Hematopoietic multipotent progenitor cell treated with erythropoietin and hydrocortisone succinate and interleukin-3 and kit ligand, for 17 days (in vitro differentiated cells): Measurements from ENCODE around the gene CIB4.

Source experiments
- DNase-seq: peaks from one replicate; pipeline ENCODE4 v3.0.0-alpha.2; 2015; ENCODE audit warnings: low spot score

CIB4 gene

DNA sequence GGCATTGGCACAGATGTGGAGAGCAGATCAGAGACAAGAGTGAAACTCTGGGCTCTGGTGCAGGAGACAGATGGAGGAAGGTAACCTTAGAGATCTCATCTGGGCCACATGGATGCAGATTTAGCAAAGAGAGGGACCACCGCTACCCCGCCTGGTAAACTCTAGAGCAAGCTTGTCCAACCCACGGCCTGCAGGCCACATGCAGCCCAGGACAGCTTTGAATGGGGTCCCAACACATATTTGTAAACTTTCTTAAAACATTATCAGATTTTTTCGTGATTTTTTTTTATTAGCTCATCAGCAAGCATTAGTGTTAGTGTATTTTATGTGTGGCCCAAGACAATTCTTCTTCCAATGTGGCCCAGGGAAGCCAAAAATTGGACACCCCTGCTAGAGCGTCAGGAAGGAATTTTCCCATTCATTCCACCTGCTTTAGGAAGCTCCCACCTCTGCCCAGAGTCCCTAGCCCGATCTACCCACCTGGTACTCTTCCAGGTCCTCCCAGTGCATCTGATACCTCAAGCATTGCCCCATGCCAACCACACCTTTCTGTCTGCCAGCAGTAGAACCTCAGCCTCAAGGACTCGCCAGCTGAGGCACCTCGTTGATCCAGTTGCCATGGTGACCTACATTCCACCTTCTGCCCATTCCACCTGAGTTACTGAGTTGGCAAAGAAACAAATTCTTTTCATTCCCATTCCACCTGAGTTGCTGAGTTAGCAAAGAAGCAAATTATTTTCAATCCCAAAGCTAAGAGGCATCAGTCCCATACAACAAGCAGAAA is at the start of gene CIB4:
CIB4 (minus strand) TSS at position 586 of the 784 bp plus-strand sequence; CDS start at position 534, 52 bp downstream.
- no peak for DNase-seq

DNA sequence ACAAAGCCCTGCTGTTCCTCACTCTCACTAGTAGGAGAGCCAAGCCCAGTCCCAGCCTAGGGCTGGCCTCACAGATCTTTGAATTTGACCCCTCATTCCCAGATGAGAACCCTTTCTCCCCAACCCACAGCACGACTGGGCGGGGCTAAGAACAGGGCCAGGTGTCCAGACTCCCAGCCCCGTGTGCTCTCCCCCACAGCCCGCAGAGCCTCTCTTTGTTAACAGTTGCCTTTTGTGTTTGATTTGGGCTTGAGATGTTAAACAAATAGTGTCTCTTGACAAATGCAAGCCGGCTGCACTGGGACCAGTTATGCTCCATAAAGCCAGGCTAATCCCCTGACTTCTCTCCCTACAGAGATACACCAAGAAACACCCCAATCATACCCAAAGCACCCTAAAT is 46.6 kb upstream of the CIB4 start:
- DNase-seq: no peak

- no peak for DNase-seq
Measured at GRCh38 chr2:26687328-26687727, 46.2 kb upstream of the CIB4 start.

- no peak for DNase-seq
Measured at GRCh38 chr2:26685989-26686839, 45.0 kb upstream of the CIB4 start.

DNA sequence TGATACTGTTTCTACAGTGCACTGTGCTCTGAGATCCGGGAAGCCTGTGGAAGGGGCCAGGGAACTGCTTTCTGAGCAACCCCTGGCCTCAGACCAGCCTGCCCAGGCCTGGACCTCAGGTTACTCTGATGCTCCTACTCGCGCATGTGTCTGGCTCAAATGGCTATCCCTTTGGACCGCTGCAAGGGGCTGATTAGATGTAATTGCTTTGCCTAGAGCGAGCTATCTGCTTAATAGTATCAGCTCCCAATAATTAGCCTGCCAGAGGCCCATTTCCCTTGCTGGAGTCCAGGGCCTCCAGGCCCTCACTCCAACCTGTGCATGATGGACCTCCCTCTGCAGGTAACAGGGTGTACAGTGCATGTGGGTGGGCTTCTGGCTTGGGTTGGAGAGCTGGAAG is 44.2 kb upstream of the CIB4 start:
- no peak for DNase-seq

DNA sequence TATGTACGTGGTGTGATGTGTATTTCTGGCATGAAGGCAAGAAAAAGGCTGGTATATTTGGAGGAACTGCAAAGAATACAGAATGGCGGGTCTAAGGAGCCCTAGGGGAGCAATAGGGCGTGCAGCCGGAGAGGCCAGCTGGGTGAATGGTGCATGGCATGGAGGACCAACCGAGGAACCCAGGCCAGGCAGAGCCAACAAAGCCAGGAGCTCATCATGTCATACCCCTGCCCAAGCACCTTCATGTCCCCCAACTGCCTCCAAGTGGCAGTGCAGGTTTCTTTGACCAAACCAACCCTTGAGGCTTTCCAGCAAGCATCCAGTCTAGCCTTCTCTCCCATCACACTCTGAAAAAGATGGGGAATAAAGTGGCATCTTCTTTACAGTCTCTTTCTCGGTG is 42.4 kb upstream of the CIB4 start:
- DNase-seq: no peak

DNA sequence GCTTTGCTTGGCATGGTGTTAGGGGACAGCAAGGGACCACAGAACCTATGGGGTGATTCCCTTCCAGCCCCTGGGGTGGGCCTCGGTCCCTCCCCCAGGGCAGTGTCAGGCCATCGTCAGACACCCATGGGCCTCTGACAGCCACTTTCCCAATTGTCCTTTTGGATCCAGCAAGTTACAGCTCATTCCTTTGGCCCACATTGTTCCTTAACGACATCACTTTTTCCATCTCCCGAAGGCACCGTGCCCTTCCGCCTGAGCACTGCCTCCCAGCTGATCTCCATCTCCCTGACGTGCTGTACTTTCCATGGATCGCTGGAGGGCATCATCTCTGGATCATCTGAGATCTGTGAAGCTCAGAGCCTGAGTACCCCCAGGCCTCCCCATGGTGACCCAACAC is 41.0 kb upstream of the CIB4 start:
- DNase-seq: no peak

DNA sequence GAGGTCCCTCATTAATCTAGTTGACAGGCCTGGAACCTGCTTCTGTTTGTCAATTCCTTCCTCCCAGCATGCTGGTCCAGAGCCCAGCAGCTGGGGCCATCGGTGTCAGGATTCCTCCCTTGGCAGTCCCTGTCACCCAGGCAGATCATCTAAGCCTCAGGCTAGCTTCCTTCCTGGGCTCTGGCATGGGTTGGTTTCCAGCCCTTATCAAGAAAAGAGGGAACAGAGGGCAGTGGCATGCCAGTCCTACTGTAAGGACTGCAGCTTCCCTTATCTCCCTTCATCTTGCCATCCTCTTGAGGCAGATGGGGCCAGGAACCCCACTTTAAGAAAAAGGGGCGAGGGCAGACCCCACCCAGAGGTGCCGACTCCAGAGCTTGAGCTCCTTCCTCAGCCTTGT is 40.5 kb upstream of the CIB4 start:
- no peak for DNase-seq

GRCh38 chr2:26679867-26680266 is 38.7 kb upstream of the CIB4 start:
- DNase-seq: no peak

DNA sequence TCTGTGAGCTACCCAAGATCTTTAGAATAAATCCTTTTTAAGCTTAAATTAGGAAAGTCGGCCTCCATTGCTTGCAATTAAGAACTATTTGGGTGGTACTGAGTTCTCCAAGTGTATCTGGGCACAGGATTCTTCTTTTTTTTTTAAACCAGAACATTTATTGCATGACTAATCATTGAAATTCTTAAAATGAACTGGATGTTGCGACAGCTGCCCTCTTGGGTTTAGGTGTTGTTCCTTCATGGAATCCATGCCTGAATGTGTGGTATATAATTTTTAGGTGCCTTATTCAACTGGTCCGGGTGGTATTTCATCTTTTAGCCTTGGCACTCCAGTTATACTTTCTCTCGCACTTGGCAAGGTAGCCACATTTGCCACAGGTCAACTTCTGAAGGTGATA is 36.9 kb upstream of the CIB4 start:
- DNase-seq: no peak

DNA sequence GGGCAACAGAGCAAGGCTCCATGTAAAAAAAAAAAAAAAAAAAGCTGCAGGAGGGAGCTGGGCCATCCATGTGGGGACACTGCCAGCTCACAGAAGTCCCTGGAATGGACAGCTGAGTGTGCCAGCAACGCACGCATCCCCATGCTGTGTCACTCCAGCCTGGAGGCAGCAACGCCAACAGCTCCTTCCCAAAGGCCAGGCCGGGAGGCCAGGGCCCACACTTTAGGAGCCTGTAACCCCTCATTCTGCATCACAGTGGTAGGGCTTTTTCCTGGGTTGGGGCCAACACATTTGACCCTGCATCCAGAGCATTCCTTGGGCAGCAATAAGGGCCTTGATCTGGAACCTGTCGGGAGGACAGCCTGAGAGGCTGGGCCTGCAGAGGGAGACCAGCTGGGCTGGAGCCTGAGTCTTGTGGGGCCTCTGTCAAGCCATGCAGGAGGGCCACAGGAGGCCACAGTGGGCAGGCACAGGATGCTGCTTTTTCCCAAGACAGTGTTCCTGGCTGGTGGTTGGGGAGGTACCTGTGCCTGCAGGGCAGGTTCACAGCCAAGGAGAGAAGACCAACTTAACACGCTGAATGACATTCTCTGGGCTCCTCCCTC is 34.6 kb upstream of the CIB4 start:
- no peak for DNase-seq

DNA sequence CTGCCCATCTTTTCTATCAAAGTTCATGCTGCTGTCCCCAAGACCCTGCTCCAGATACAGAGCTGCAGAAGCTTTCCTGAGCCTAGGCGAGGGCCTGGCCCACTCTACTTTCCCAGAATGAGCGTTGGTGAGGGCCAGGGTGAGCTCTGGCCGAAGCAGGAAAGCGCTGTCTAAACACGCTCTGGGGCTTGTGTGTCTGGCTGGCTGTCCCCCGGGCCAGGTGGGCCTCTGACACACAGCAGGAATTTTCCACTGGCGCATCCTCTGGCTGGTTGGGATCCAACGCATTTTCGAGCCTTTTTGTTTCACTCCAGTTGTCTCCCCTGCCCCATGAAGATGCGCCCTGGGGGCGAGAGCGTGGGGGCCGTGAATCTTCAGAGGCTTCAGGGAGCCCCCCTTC is 33.6 kb upstream of the CIB4 start:
- DNase-seq: no peak

DNA sequence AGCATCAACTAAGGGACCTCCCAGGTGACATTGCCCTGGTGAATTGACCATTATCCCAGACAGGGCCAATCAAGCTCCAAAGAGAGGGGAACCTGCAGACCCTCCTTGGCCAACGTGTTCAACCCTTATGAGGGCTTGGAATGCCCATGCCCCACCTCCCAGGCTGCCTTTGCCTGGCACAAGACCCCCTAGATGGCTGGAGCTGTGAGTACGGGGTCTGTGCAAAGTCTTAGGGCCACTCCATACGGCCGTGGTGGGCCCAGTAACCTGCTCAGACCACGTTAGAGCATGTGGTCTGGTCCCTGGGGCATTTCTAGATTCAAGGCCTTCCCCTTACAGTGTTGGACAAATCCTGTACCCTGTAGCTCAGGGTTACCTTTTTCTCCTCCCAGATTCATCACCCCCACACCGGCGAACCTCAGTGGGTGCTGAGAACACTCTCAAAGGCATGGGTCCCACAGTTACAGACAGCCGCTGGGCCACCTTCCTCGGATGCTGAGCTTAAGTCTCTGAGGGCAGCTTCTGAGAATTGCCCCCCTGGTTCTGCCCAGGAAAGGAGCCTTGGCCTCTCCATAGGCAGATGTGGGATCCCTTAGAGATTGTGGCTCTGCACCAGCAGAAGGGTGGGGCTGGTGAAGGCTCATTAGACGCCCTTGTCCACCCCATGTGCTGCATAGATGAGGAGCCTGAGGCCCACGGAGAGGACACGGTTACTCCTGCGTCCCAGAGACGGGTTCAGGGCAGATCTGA is 33.0 kb upstream of the CIB4 start:
- no peak for DNase-seq

- no peak for DNase-seq
Measured at GRCh38 chr2:26672818-26673393, 31.7 kb upstream of the CIB4 start.

DNA sequence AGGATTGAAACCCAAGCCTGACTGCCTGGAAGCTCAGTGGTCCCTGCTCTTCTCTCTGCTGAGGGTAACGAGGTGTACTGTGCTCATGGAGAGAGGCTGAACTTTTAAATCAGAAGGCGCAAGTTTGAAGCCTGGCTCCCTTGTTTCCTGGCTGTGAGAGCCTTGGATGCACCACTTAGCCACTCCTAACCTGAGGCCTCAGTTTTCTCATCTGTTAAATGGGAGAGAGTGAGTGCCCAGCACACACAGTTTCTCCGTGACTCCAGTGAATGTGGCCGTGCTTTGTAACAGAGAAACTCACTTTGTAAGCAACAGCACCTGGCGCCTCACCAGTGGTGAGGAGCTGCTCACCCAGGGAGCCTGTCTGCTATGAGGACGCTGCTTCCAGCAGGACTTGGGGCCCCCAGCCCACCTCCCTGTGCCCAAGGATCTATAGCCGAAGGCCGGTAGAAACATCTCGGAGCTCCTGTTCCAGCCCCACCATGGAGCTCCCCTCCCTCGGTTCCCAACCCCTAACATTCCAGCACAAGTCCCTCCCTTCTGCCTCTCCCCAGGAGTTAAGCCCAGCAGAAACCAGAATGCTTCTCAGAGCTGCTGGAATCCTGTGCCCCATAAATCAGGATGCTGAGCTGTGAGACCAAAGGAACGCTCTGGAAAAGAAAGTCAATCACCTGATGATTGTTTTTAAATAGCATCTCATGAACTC is 31.1 kb upstream of the CIB4 start:
- no peak for DNase-seq

DNA sequence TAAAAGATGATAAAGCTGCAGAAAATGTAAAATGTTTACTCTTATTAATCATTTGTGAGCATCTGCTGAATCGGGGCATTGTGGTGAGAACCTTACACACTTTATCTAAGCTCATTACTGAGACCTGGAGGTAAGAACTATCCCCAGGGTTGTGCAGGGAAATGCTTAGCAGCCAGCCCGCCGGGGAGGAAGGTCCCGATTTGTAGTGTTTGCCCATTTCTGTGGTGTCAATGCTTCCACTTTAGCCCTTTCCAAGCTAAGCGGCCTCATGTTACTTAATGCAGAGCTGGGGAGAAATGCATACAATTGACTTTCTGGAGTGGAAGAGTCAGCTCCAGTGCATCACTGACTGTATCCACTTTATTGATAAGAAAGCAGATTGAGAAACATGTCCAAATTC is 30.5 kb upstream of the CIB4 start:
- DNase-seq: no peak

DNA sequence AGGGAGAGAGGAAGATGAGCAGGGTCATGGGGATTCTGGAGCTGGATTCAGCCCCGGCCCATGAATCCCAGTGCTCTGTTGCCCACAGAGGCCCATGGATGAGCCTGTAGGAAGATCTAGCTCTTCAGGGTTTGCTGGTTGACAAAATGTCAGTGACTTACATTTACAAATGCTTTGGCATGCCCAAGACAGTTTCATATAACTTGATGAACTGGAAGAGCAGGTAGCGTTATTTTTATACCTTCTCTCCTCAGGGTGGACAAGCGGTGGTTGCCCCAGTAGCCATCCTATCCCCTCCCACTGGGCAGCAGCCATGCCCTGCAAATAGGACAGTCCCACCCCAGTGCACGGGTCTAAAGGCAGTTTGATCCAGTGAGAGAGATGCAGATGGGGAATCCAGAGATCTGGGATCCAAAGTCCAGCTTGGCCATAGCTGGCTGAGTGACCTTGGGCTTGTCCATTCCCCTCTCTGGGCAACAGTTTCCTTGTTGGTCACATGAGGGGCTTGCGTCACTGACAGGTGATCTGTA is 29.8 kb upstream of the CIB4 start:
- DNase-seq: no peak

DNA sequence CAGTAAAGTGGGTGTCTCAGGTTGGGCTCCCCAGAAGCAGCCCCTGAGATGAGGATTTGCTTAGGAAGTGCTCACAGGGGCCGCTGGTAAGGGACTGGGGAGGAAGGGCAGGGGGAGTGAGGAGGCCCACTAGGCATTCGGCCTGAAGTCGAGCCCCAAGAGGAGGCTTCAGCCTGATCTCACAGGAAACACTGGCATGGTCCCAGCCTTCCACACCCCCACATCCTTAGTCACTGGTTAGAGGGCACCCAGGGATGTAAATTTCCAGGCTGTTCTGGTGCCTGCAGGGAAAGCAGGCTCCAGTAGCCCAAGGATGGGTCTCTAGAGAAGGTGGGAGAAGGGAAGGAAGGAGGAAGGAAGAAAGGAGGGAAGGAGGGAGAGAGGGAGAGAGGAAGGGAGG is 29.0 kb upstream of the CIB4 start:
- no peak for DNase-seq

GRCh38 chr2:26668856-26669750 is 27.9 kb upstream of the CIB4 start:
- DNase-seq: no peak

DNA sequence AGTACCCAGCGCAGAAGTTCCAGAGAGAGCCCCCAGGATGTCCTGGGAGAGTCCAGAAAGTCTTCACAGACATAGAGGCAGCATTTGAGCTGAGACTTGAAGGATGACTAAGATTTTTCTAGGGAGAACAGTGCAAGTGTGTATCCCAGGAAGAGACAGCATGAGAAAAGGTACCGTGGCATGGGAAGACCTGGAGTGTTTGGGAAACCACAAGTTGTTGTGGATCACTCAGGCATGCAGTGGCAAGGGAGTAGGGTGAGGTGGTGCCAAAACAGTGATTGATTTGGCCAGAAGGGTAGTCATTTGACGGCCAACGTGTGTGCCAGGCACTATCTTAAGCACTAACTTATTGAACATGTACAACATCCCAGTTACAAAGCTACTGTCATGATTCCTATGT is 26.9 kb upstream of the CIB4 start:
- DNase-seq: no peak
